Suprapubic skin (tissue), 4 donors: ENCODE measurements around the gene PELI2. TPM values are rescaled to one million over a fixed set of nuclear protein-coding genes. Genes with fewer than 3 reads are reported as not detected.

Experiments
- DNase-seq, 2 donors: peaks; one replicate each; pipeline ENCODE4 v3.0.0-alpha.2; 2019; ENCODE audit warnings: low spot score in 2 of 2
- H3K27ac ChIP-seq: fragments of 200-600 bp; sonication (generic); one replicate; pipeline ENCODE4 v1.5.1; 2019
- H3K27me3 ChIP-seq: fragments of 200-600 bp; sonication (generic); one replicate; pipeline ENCODE4 v1.5.1; 2019
- H3K36me3 ChIP-seq: fragments of 200-600 bp; sonication (generic); one replicate; pipeline ENCODE4 v1.5.1; 2019
- H3K4me1 ChIP-seq: fragments of 200-600 bp; sonication (generic); one replicate; pipeline ENCODE4 v1.5.1; 2019
- H3K4me3 ChIP-seq: fragments of 200-600 bp; sonication (generic); one replicate; pipeline ENCODE4 v1.5.1; 2019; ENCODE audit warnings: mild to moderate bottlenecking
- H3K9me3 ChIP-seq: fragments of 200-600 bp; sonication (generic); one replicate; pipeline ENCODE4 v1.5.1; 2019
- EP300 ChIP-seq: sonication (generic); formaldehyde crosslinking; IDR thresholded peaks from one replicate; pipeline ENCODE4 v1.6.1; 2017; ENCODE audit warnings: antibody characterized with exemption
- POLR2A ChIP-seq, 2 donors: fragments of 450-650 bp; IDR thresholded peaks; one replicate each; pipeline ENCODE4 v1.6.1; 2017; ENCODE audit warnings: antibody characterized with exemption in 2 of 2, mild to moderate bottlenecking in 2 of 2, moderate library complexity in 2 of 2
- POLR2AphosphoS5 ChIP-seq, 3 donors: sonication (generic); formaldehyde crosslinking; IDR thresholded peaks; one replicate each; pipeline ENCODE4 v1.6.1; 2017; ENCODE audit warnings: antibody characterized with exemption in 3 of 3
- WGBS: methylation state at CpG from one replicate; pipeline ENCODE4 v1.1.5; 2018; 5-methylcytosine and 5-hydroxymethylcytosine counted together
- total RNA-seq, 4 donors: library from RNA; depleted of rRNA; stranded (reverse); fragments of >200 nt; gene quantifications; one replicate each; pipeline ENCODE4 v1.1.0, GENCODE V29; 2016
- TF ChIP-seq, protein P1 (sequence below), 2 donors: fragments of 200-600 bp in 1 of 2; fragments of 450-650 bp in 1 of 2; sonication (generic) in 1 of 2; IDR thresholded peaks; one replicate each; pipeline ENCODE4 v1.5.1; 2016 to 2019; ENCODE audit warnings: antibody characterized with exemption in 2 of 2, mild to moderate bottlenecking in 1 of 2, moderate library complexity in 1 of 2

Gene PELI2
- total RNA-seq, 4 donors from 2014 or later = 6.9 to 19.4 (median 12.6) TPM

DNA sequence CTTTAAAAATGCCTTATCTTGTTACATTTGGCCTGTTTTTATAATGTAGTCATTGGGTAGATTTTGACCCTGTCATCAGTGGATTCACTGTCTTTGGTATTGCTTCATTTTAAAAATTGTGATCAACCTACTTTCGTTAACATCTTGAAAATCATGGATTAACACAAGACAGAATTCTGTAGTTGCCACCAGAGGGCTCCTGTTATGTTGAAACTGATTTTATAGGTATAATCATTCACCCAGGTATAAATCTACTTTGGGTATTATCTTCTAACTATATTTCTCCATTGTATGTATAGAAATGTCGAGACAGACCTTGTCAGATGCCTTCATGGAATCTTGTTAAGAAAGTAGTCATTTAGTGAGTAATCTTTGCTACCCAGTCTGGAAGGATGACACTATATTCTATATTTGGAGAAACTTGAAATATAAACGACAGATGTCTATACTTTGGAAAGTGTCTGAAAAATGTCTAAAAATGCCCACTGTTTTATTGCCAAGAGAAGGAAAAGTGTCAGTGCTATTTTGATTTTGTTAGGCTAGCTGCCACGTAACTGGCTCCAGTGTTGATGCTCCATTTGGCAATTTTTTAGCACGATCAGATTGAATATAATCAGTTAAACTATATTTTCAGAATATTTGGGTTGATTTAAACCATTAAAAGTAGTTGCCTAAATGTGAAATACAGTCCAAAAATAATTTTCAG is 129.4 kb downstream of the PELI2 start:
- no peaks in the 10 kb centered on the region for H3K27me3 ChIP-seq
- no peak for TF ChIP-seq EP300
- TF ChIP-seq, protein P1, sequence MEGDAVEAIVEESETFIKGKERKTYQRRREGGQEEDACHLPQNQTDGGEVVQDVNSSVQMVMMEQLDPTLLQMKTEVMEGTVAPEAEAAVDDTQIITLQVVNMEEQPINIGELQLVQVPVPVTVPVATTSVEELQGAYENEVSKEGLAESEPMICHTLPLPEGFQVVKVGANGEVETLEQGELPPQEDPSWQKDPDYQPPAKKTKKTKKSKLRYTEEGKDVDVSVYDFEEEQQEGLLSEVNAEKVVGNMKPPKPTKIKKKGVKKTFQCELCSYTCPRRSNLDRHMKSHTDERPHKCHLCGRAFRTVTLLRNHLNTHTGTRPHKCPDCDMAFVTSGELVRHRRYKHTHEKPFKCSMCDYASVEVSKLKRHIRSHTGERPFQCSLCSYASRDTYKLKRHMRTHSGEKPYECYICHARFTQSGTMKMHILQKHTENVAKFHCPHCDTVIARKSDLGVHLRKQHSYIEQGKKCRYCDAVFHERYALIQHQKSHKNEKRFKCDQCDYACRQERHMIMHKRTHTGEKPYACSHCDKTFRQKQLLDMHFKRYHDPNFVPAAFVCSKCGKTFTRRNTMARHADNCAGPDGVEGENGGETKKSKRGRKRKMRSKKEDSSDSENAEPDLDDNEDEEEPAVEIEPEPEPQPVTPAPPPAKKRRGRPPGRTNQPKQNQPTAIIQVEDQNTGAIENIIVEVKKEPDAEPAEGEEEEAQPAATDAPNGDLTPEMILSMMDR (IDR thresholded peaks at IDR 0.05) = no peak
- no peak for TF ChIP-seq POLR2A (IDR thresholded peaks at IDR 0.05)
- TF ChIP-seq POLR2AphosphoS5 (IDR thresholded peaks at IDR 0.05) = no peak
- 60% methylated on average over 5 of the region's 5 CpGs for WGBS
- H3K27ac ChIP-seq = no peak overlapping the region
- no peaks in the 10 kb centered on the region for H3K9me3 ChIP-seq
- no peak for DNase-seq
- H3K36me3 ChIP-seq = no peaks in the 10 kb centered on the region
- peaks cover 2% of the 10 kb centered on the region for H3K4me1 ChIP-seq
- no peak overlapping the region for H3K4me3 ChIP-seq

- Histone ChIP-seq H3K4me3 (no peak overlapping the region), H3K27ac (no peak overlapping the region), H3K27me3 (no peaks in the 10 kb centered on the region), H3K4me1 (peaks cover 2% of the 10 kb centered on the region), H3K36me3 (no peaks in the 10 kb centered on the region), H3K9me3 (no peaks in the 10 kb centered on the region)
- no peak for TF ChIP-seq POLR2A (IDR thresholded peaks at IDR 0.05)
- TF ChIP-seq POLR2AphosphoS5 (IDR thresholded peaks at IDR 0.05) = no peak
- TF ChIP-seq EP300 = no peak
- TF ChIP-seq, protein P1 (IDR thresholded peaks at IDR 0.05) = no peak
- 86% methylated on average over 5 of the region's 5 CpGs for WGBS
- no peak for DNase-seq
Observed at GRCh38 chr14:56248442-56248841, 130.2 kb downstream of the PELI2 start.

- WGBS = 74% methylated on average over 4 of the region's 4 CpGs
- Histone ChIP-seq H3K27ac (no peak overlapping the region), H3K4me1 (no peaks in the 10 kb centered on the region), H3K9me3 (peaks cover 8% of the 10 kb centered on the region), H3K4me3 (no peak overlapping the region), H3K27me3 (no peaks in the 10 kb centered on the region), H3K36me3 (no peaks in the 10 kb centered on the region)
- TF ChIP-seq, protein P1 (IDR thresholded peaks at IDR 0.05) = no peak
- TF ChIP-seq POLR2A (IDR thresholded peaks at IDR 0.05) = no peak
- no peak for TF ChIP-seq EP300
- no peak for TF ChIP-seq POLR2AphosphoS5 (IDR thresholded peaks at IDR 0.05)
- DNase-seq = no peak
Observed at GRCh38 chr14:56261046-56261445, 142.8 kb downstream of the PELI2 start.

DNA sequence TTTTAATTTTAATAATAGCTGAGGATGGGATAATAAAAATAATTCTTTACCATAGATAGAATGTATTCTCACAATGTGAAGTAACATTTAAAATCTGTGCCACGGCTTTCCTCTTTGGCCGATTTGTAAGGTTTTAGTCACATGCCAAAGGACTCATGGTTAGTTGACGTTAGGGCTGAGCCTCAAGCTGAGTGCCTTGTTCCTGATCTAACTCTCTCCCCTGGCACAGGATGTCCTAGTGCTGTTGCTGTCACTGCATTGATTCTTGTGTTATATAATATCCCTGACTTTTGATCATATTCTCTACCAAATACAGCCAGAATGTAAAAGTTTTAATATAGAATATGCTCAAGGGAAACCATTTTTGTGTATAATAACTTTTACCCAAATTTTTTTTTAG is 144.3 kb downstream of the PELI2 start:
- H3K4me3 ChIP-seq = no peak overlapping the region
- 94% methylated on average over 3 of the region's 3 CpGs for WGBS
- TF ChIP-seq POLR2A (IDR thresholded peaks at IDR 0.05) (no peak), POLR2AphosphoS5 (IDR thresholded peaks at IDR 0.05) (no peak), EP300 (no peak)
- TF ChIP-seq, protein P1 (IDR thresholded peaks at IDR 0.05) = no peak
- no peaks in the 10 kb centered on the region for H3K36me3 ChIP-seq
- H3K27me3 ChIP-seq = no peaks in the 10 kb centered on the region
- H3K9me3 ChIP-seq = peaks cover 8% of the 10 kb centered on the region
- H3K4me1 ChIP-seq = no peaks in the 10 kb centered on the region
- DNase-seq = no peak
- no peak overlapping the region for H3K27ac ChIP-seq

DNA sequence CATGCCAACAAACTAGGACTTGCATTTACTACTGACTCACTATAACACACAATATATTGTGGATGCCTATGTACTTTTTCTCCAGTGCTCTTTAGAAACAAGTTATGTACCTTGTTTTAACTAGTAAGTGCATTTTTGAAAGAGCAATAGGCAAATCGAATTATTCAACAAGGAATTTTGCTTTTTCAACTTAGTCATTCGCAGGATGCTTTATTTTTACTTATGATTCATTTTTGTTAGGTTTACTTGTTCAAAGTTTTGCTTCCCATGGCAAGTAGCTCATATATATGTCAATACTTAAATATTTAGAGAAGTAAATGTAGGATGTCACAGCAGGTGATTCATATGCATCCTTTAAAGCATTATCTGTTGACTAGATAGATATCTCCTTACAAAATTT is 149.8 kb downstream of the PELI2 start:
- no peaks in the 10 kb centered on the region for H3K36me3 ChIP-seq
- no peak overlapping the region for H3K4me3 ChIP-seq
- no peak for DNase-seq
- H3K27me3 ChIP-seq = no peaks in the 10 kb centered on the region
- peaks cover 4% of the 10 kb centered on the region for H3K4me1 ChIP-seq
- no peak for TF ChIP-seq EP300
- no peak for TF ChIP-seq POLR2A (IDR thresholded peaks at IDR 0.05)
- TF ChIP-seq, protein P1 (IDR thresholded peaks at IDR 0.05) = no peak
- TF ChIP-seq POLR2AphosphoS5 (IDR thresholded peaks at IDR 0.05) = no peak
- 63% methylated on average over 2 of the region's 2 CpGs for WGBS
- no peaks in the 10 kb centered on the region for H3K9me3 ChIP-seq
- H3K27ac ChIP-seq = no peak overlapping the region
